ENCODE measurements around the gene CHD3. TPM values are rescaled to one million over a fixed set of nuclear protein-coding genes. Genes with fewer than 3 reads are reported as not detected.

CHD3 gene
- total and polyA plus RNA-seq, 2 of the 13 experiments (the other 11 are each of a cell fraction or from before 2014, with no cell fraction given) = 2.7 to 3.7 TPM

DNA sequence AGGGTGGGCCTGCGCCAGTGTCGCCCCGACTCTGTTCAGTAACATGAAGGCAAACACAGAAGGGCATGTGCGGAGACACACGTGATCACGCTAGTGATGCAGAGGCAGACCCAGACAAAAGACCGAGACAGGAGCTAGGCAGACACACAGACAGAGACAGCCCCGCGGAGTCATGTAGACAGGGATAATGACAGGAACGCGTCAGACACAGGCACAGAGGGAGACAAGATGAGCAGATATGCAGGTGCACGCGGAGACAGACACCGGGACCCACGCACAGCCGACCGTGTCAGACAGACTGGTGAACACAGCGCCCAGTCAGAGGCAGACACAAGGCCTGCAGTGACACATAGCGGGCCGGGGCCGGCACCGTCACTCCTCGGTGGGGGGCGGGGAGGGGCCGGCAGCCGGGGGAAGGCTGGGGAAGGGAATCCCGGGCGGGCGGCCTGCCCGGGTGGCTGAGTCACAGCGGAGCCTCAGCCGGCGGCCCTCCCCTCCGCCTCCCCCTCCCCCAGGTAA, 47.1 kb upstream of the CHD3 start (continued):
- TF ChIP-seq PAWR (CRISPR knock-in tag; IDR thresholded peaks at IDR 0.05; ENCODE audit: borderline replicate concordance) (no peak), ZNF772 (CRISPR knock-in tag; IDR thresholded peaks at IDR 0.05) (peak; percentile 25; the same call in 1 of the 2 replicates), U2AF1 (optimal IDR thresholded peaks at IDR 0.05; ENCODE audit: low read depth, low read length) (peak; percentile 14), ZNF235 (CRISPR knock-in tag; IDR thresholded peaks at IDR 0.05; ENCODE audit: borderline replicate concordance) (no peak), PAF1 (CRISPR knock-in tag; IDR thresholded peaks at IDR 0.05) (no peak), THAP11 (CRISPR knock-in tag; IDR thresholded peaks at IDR 0.05) (peak; percentile 19), HIVEP1 (CRISPR knock-in tag; IDR thresholded peaks at IDR 0.05) (no peak), ZNF83 (CRISPR knock-in tag; IDR thresholded peaks at IDR 0.05; ENCODE audit: borderline replicate concordance) (no peak), SRY (CRISPR knock-in tag; IDR thresholded peaks at IDR 0.05) (peak; percentile 50; the same call in 1 of the 2 replicates), PAX8 (CRISPR knock-in tag; IDR thresholded peaks at IDR 0.05; ENCODE audit: borderline replicate concordance) (no peak), ZNF570 (CRISPR knock-in tag; IDR thresholded peaks at IDR 0.05; ENCODE audit: borderline replicate concordance) (no peak), SMC3 (IDR thresholded peaks at IDR 0.05; ENCODE audit: low read length) (0 out of 2 replicates have a peak, but pooled peaks have one; percentile 1), MTF1 (CRISPR knock-in tag; IDR thresholded peaks at IDR 0.05) (no peak), IRF2 (CRISPR knock-in tag; IDR thresholded peaks at IDR 0.05) (no peak)
- TF ChIP-seq, protein P1, sequence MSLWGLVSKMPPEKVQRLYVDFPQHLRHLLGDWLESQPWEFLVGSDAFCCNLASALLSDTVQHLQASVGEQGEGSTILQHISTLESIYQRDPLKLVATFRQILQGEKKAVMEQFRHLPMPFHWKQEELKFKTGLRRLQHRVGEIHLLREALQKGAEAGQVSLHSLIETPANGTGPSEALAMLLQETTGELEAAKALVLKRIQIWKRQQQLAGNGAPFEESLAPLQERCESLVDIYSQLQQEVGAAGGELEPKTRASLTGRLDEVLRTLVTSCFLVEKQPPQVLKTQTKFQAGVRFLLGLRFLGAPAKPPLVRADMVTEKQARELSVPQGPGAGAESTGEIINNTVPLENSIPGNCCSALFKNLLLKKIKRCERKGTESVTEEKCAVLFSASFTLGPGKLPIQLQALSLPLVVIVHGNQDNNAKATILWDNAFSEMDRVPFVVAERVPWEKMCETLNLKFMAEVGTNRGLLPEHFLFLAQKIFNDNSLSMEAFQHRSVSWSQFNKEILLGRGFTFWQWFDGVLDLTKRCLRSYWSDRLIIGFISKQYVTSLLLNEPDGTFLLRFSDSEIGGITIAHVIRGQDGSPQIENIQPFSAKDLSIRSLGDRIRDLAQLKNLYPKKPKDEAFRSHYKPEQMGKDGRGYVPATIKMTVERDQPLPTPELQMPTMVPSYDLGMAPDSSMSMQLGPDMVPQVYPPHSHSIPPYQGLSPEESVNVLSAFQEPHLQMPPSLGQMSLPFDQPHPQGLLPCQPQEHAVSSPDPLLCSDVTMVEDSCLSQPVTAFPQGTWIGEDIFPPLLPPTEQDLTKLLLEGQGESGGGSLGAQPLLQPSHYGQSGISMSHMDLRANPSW (CRISPR knock-in tag; IDR thresholded peaks at IDR 0.05; ENCODE audit: borderline replicate concordance) = no peak
- TF ChIP-seq, protein P2, sequence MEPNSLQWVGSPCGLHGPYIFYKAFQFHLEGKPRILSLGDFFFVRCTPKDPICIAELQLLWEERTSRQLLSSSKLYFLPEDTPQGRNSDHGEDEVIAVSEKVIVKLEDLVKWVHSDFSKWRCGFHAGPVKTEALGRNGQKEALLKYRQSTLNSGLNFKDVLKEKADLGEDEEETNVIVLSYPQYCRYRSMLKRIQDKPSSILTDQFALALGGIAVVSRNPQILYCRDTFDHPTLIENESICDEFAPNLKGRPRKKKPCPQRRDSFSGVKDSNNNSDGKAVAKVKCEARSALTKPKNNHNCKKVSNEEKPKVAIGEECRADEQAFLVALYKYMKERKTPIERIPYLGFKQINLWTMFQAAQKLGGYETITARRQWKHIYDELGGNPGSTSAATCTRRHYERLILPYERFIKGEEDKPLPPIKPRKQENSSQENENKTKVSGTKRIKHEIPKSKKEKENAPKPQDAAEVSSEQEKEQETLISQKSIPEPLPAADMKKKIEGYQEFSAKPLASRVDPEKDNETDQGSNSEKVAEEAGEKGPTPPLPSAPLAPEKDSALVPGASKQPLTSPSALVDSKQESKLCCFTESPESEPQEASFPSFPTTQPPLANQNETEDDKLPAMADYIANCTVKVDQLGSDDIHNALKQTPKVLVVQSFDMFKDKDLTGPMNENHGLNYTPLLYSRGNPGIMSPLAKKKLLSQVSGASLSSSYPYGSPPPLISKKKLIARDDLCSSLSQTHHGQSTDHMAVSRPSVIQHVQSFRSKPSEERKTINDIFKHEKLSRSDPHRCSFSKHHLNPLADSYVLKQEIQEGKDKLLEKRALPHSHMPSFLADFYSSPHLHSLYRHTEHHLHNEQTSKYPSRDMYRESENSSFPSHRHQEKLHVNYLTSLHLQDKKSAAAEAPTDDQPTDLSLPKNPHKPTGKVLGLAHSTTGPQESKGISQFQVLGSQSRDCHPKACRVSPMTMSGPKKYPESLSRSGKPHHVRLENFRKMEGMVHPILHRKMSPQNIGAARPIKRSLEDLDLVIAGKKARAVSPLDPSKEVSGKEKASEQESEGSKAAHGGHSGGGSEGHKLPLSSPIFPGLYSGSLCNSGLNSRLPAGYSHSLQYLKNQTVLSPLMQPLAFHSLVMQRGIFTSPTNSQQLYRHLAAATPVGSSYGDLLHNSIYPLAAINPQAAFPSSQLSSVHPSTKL (CRISPR knock-in tag; IDR thresholded peaks at IDR 0.05) = 0 out of 2 replicates have a peak, but pooled peaks have one; percentile 26
- TF ChIP-seq, protein P3, sequence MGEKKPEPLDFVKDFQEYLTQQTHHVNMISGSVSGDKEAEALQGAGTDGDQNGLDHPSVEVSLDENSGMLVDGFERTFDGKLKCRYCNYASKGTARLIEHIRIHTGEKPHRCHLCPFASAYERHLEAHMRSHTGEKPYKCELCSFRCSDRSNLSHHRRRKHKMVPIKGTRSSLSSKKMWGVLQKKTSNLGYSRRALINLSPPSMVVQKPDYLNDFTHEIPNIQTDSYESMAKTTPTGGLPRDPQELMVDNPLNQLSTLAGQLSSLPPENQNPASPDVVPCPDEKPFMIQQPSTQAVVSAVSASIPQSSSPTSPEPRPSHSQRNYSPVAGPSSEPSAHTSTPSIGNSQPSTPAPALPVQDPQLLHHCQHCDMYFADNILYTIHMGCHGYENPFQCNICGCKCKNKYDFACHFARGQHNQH (CRISPR knock-in tag; IDR thresholded peaks at IDR 0.05) = no peak
- TF ChIP-seq, protein P4, sequence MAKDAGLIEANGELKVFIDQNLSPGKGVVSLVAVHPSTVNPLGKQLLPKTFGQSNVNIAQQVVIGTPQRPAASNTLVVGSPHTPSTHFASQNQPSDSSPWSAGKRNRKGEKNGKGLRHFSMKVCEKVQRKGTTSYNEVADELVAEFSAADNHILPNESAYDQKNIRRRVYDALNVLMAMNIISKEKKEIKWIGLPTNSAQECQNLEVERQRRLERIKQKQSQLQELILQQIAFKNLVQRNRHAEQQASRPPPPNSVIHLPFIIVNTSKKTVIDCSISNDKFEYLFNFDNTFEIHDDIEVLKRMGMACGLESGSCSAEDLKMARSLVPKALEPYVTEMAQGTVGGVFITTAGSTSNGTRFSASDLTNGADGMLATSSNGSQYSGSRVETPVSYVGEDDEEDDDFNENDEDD (CRISPR knock-in tag; IDR thresholded peaks at IDR 0.05; ENCODE audit: borderline replicate concordance) = no peak
- TF ChIP-seq, protein P5, sequence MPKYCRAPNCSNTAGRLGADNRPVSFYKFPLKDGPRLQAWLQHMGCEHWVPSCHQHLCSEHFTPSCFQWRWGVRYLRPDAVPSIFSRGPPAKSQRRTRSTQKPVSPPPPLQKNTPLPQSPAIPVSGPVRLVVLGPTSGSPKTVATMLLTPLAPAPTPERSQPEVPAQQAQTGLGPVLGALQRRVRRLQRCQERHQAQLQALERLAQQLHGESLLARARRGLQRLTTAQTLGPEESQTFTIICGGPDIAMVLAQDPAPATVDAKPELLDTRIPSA (CRISPR knock-in tag; IDR thresholded peaks at IDR 0.05; ENCODE audit: borderline replicate concordance) = no peak
